Progenitor cell of endocrine pancreas (in vitro differentiated cells): ENCODE measurements around the gene NSF. TPM values are rescaled to one million over a fixed set of nuclear protein-coding genes. Genes with fewer than 3 reads are reported as not detected.
A peak's percentile ranks its signal among the peaks of the same experiment; 100 is the strongest.

Experiments
- DNase-seq: peaks from one replicate; pipeline ENCODE4 v3.0.0; 2021; ENCODE audit warnings: low spot score; ENCODE audit not compliant: unreplicated experiment
- H3K27ac Mint-ChIP-seq: 2 replicates; pipeline ENCODE4 v1.8.0; 2021; ENCODE audit warnings: mild to moderate bottlenecking, moderate library complexity, mixed read lengths
- H3K27me3 Mint-ChIP-seq: 2 replicates; pipeline ENCODE4 v1.8.0; 2021; ENCODE audit warnings: mixed read lengths
- H3K36me3 Mint-ChIP-seq: 2 replicates; pipeline ENCODE4 v1.8.0; 2022; ENCODE audit warnings: mixed read lengths; ENCODE audit not compliant: insufficient read depth
- H3K4me1 Mint-ChIP-seq: 2 replicates; pipeline ENCODE4 v1.8.0; 2021; ENCODE audit warnings: low read depth, mixed read lengths
- H3K4me3 Mint-ChIP-seq: 2 replicates; pipeline ENCODE4 v1.8.0; 2021; ENCODE audit warnings: low read depth, mild to moderate bottlenecking, moderate library complexity, mixed read lengths
- H3K9me3 Mint-ChIP-seq: 2 replicates; pipeline ENCODE4 v1.8.0; 2021; ENCODE audit warnings: low read depth, mixed read lengths
- CTCF ChIP-seq: fragments of 200-600 bp; sonication (generic); IDR thresholded peaks from one replicate; pipeline ENCODE4 v1.5.0; 2021; ENCODE audit warnings: antibody characterized with exemption, mild to moderate bottlenecking; ENCODE audit not compliant: unreplicated experiment
- total RNA-seq: library from RNA; stranded (reverse); gene quantifications from 2 replicates; pipeline ENCODE4 v1.2.1, GENCODE V29; 2021

The NSF gene
- total RNA-seq, 1 donor from 2014 or later, result 31.3 TPM

- Mint-ChIP-seq H3K9me3 (no peaks in the 10 kb centered on the region), H3K36me3 (peaks cover 2% of the 10 kb centered on the region), H3K27me3 (peaks cover 12% of the 10 kb centered on the region), H3K4me3 (peak overlapping the region; percentile 79), H3K4me1 (peaks cover 10% of the 10 kb centered on the region), H3K27ac (peak overlapping the region; percentile 83)
- DNase-seq, result no peak
- TF ChIP-seq CTCF, result no peak
Measured at GRCh38 chr17:46772475-46773220, 182.2 kb downstream of the NSF start.

GRCh38 chr17:46773221-46773605, 182.7 kb downstream of the NSF start:
- DNase-seq, result no peak
- no peak overlapping the region for H3K27ac Mint-ChIP-seq
- peaks cover 18% of the 10 kb centered on the region for H3K27me3 Mint-ChIP-seq

GRCh38 chr17:46773676-46774075, 183.2 kb downstream of the NSF start:
- H3K9me3 Mint-ChIP-seq, result no peaks in the 10 kb centered on the region
- no peak overlapping the region for H3K4me3 Mint-ChIP-seq
- peaks cover 22% of the 10 kb centered on the region for H3K27me3 Mint-ChIP-seq
- no peak for DNase-seq
- H3K4me1 Mint-ChIP-seq, result peaks cover 10% of the 10 kb centered on the region
- H3K36me3 Mint-ChIP-seq, result no peaks in the 10 kb centered on the region
- no peak overlapping the region for H3K27ac Mint-ChIP-seq
- no peak for TF ChIP-seq CTCF

More at GRCh38 chr17:46773221-46773605, 182.7 kb downstream of the NSF start:
- H3K9me3 Mint-ChIP-seq, result no peaks in the 10 kb centered on the region
- no peak for TF ChIP-seq CTCF
- peak overlapping the region; percentile 60 for H3K4me3 Mint-ChIP-seq
- peaks cover 10% of the 10 kb centered on the region for H3K4me1 Mint-ChIP-seq
- peaks cover 1% of the 10 kb centered on the region for H3K36me3 Mint-ChIP-seq

GRCh38 chr17:46774108-46774737, 183.8 kb downstream of the NSF start:
- H3K36me3 Mint-ChIP-seq, result no peaks in the 10 kb centered on the region
- peak overlapping the region; percentile 48 for H3K4me3 Mint-ChIP-seq
- H3K27ac Mint-ChIP-seq, result no peak overlapping the region
- TF ChIP-seq CTCF, result no peak
- H3K4me1 Mint-ChIP-seq, result peaks cover 10% of the 10 kb centered on the region
- no peak for DNase-seq
- no peaks in the 10 kb centered on the region for H3K9me3 Mint-ChIP-seq
- H3K27me3 Mint-ChIP-seq, result peaks cover 25% of the 10 kb centered on the region

- H3K9me3 Mint-ChIP-seq, result no peaks in the 10 kb centered on the region
- no peaks in the 10 kb centered on the region for H3K36me3 Mint-ChIP-seq
- DNase-seq, result no peak
- TF ChIP-seq CTCF, result no peak
- peaks cover 7% of the 10 kb centered on the region for H3K4me1 Mint-ChIP-seq
- no peak overlapping the region for H3K27ac Mint-ChIP-seq
- no peak overlapping the region for H3K4me3 Mint-ChIP-seq
- H3K27me3 Mint-ChIP-seq, result peaks cover 28% of the 10 kb centered on the region
Measured at GRCh38 chr17:46776298-46777005, 186.0 kb downstream of the NSF start.
